ENCODE measurements around the gene EFR3B. TPM values are rescaled to one million over a fixed set of nuclear protein-coding genes. Genes with fewer than 3 reads are reported as not detected.

Gene EFR3B
- total and polyA plus RNA-seq, 2 of the 13 experiments (the other 11 are each of a cell fraction or from before 2014, with no cell fraction given), result 0.42 TPM

DNA sequence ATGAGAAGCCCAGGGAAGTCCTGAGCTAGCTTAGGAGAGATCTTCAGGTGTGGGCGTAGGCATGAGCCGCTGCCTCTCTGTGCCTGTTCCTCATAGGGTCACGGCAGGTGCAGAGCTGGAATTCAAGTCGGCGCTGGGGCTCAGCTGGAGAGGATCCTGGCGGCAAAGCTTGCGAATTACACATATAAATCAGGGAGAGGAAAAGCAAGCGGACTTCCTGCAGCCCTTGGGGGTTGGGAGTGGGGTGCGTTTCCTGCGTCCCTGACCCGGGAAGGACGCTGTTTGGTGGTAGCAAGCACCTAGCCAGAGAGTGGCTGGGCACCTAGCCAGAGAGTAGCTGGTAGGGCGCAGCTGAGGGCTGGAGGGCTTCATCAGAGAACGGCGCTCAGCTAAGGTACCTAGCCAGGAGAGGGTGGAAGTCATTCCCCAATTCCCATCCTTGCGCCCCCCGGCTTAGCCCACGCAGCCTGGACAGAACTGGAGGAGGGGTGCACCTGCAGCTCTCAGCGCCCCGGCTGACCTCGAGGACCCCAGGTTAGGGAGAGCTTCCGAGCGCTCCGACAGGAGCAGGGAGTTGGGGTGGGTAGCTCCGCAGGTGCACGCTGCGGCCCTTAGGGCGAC lies 459 bp upstream of the EFR3B start (continued):
- TF ChIP-seq TFDP2 (CRISPR knock-in tag; IDR thresholded peaks at IDR 0.05), result no peak; the same call in 1 of the 2 replicates
- no peak for TF ChIP-seq SNAPC2 (CRISPR knock-in tag; IDR thresholded peaks at IDR 0.05)
- no peak for TF ChIP-seq NR2F6 (IDR thresholded peaks at IDR 0.05)
- TF ChIP-seq NR2F6 (CRISPR knock-in tag; IDR thresholded peaks at IDR 0.05), result no peak
- no peak for TF ChIP-seq PAF1 (CRISPR knock-in tag; IDR thresholded peaks at IDR 0.05)
- no peak for TF ChIP-seq ZBTB20 (CRISPR knock-in tag; IDR thresholded peaks at IDR 0.05; ENCODE audit: borderline replicate concordance, low read depth)
- TF ChIP-seq ZNF562 (CRISPR knock-in tag; IDR thresholded peaks at IDR 0.05; ENCODE audit: borderline replicate concordance), result no peak
- TF ChIP-seq NFE2 (CRISPR knock-in tag; IDR thresholded peaks at IDR 0.05), result no peak
- no peak for TF ChIP-seq DDIT3 (CRISPR knock-in tag; IDR thresholded peaks at IDR 0.05)
- TF ChIP-seq KIAA2018 (CRISPR knock-in tag; IDR thresholded peaks at IDR 0.05; ENCODE audit: borderline replicate concordance), result no peak
- TF ChIP-seq JUNB (CRISPR knock-in tag; IDR thresholded peaks at IDR 0.05; ENCODE audit: borderline replicate concordance), result no peak
- no peak for TF ChIP-seq RFX1 (IDR thresholded peaks at IDR 0.05)
- TF ChIP-seq PBX3 (CRISPR knock-in tag; IDR thresholded peaks at IDR 0.05; ENCODE audit: borderline replicate concordance), result no peak
- no peak for TF ChIP-seq ZC3H4 (CRISPR knock-in tag; IDR thresholded peaks at IDR 0.05; ENCODE audit: borderline replicate concordance)
- no peak for TF ChIP-seq CHCHD3 (CRISPR knock-in tag; IDR thresholded peaks at IDR 0.05)
- TF ChIP-seq SOX5 (CRISPR knock-in tag; IDR thresholded peaks at IDR 0.05; ENCODE audit: borderline replicate concordance), result no peak
- TF ChIP-seq SAFB2 (CRISPR knock-in tag; IDR thresholded peaks at IDR 0.05; ENCODE audit: borderline replicate concordance, low read depth), result no peak
- no peak for TF ChIP-seq ZNF33A (CRISPR knock-in tag; IDR thresholded peaks at IDR 0.05; ENCODE audit: borderline replicate concordance)
